HT-29 (cell line): ENCODE results near the gene CACNA1I. TPM values are rescaled to one million over a fixed set of nuclear protein-coding genes. Genes with fewer than 3 reads are reported as not detected.

Experiments used
- DNase-seq: peaks from one replicate; pipeline ENCODE4 v3.0.0-alpha.2; 2015; ENCODE audit warnings: low spot score
- total RNA-seq: library from RNA; depleted of rRNA; stranded (reverse); fragments of >200 nt; shearing (Covaris generic); gene quantifications from 2 replicates; pipeline ENCODE4 v1.2.3, GENCODE V29; 2014; rRNA removed

CACNA1I gene
- total RNA-seq, 1 experiment from 2014 or later, result 0.03 TPM

- DNase-seq, result no peak
Observed at GRCh38 chr22:39734866-39735265, 164.3 kb downstream of the CACNA1I start.

- DNase-seq, result no peak
Observed at GRCh38 chr22:39735776-39736175, 165.2 kb downstream of the CACNA1I start.

- DNase-seq, result no peak
Observed at GRCh38 chr22:39738746-39739145, 168.2 kb downstream of the CACNA1I start.

Other genes with a start within 250 kb of the CACNA1I start
- gene SYNGR1, start 220.8 kb upstream of the CACNA1I start, total RNA-seq, result not detected in 2 replicates
- gene TAB1, start 171.0 kb upstream of the CACNA1I start, total RNA-seq, result 14.0 and 16.7 TPM in 2 replicates
- gene MGAT3, start 113.7 kb upstream of the CACNA1I start, total RNA-seq, result 1.0 and 1.6 TPM in 2 replicates
- 16.9 and 19.0 TPM in 2 replicates for gene MIEF1, start 68.5 kb upstream of the CACNA1I start, total RNA-seq
- gene ATF4, start 50.2 kb upstream of the CACNA1I start, total RNA-seq, result 314 and 320 TPM in 2 replicates
- 250 and 300 TPM in 2 replicates for gene RPS19BP1, start 38.0 kb upstream of the CACNA1I start, total RNA-seq